WTC11 (cell line): ENCODE results near the gene ROBO2.

Experiments
- CTCF ChIP-seq: fragments of 200-600 bp; IDR thresholded peaks from 2 replicates; pipeline ENCODE4 v1.8.0; 2022; ENCODE audit warnings: antibody characterized with exemption
- HMGA2 ChIP-seq: fragments of 250-450 bp; sonication (Bioruptor Pico); IDR thresholded peaks from 2 replicates; pipeline ENCODE4 v1.4.0; 2021; ENCODE audit warnings: mild to moderate bottlenecking, moderate library complexity
- IRF1 ChIP-seq: sonication (generic); formaldehyde crosslinking; IDR thresholded peaks from 2 replicates; pipeline ENCODE4 v1.8.0; 2023; ENCODE audit warnings: missing genetic modification reagents
- MLX ChIP-seq: sonication (generic); formaldehyde crosslinking; IDR thresholded peaks from 2 replicates; pipeline ENCODE4 v1.8.1; 2023; ENCODE audit warnings: mild to moderate bottlenecking, missing genetic modification reagents, moderate library complexity
- PRDM15 ChIP-seq: sonication (generic); formaldehyde crosslinking; IDR thresholded peaks from 2 replicates; pipeline ENCODE4 v1.8.0; 2022; ENCODE audit warnings: missing genetic modification reagents
- SP1 ChIP-seq: sonication (generic); formaldehyde crosslinking; conservative IDR thresholded peaks from 2 replicates; pipeline ENCODE4 v1.8.1; 2022; ENCODE audit warnings: missing genetic modification reagents
- USF2 ChIP-seq: sonication (generic); formaldehyde crosslinking; IDR thresholded peaks from 2 replicates; pipeline ENCODE4 v1.8.1; 2023; ENCODE audit warnings: mild to moderate bottlenecking, missing genetic modification reagents, moderate library complexity

GRCh38 chr3:77491961-77492360, 452.1 kb downstream of the ROBO2 start:
- TF ChIP-seq PRDM15 = no peak
- no peak for TF ChIP-seq CTCF
- TF ChIP-seq SP1 = no peak
- no peak for TF ChIP-seq IRF1 (CRISPR knock-in tag)
- no peak for TF ChIP-seq MLX (CRISPR knock-in tag)
- TF ChIP-seq HMGA2 = no peak
- no peak for TF ChIP-seq USF2 (CRISPR knock-in tag)
